HEK293 (cell line): ENCODE measurements around the gene HEATR5B.
A peak's percentile ranks its signal among the peaks of the same experiment; 100 is the strongest.

Experiments
- CTCF ChIA-PET: fragments of 350-600 bp; formaldehyde crosslinking; extraction: SDS; loops from one replicate; lab custom pipeline; 2021; ENCODE audit warnings: antibody characterized with exemption; lab: Yijun Ruan, JAX
- POLR2A ChIA-PET: fragments of 300-600 bp; formaldehyde crosslinking; extraction: SDS; loops from one replicate; lab custom pipeline; 2020; ENCODE audit warnings: antibody characterized with exemption, inconsistent platforms; lab: Yijun Ruan, JAX
- H3K27ac ChIP-seq: fragments of 200-500 bp; sonication (Bioruptor generic); 2 replicates; pipeline ENCODE4 v1.5.1; 2014; ENCODE audit warnings: low read depth, low read length, control low read depth, inconsistent platforms; ENCODE audit errors: extremely low read depth
- H3K36me3 ChIP-seq, 2 experiments: fragments of 200-500 bp in 1 of 2; sonication (Bioruptor generic) in 1 of 2; 1 replicate in 1 of 2; 2 replicates in 1 of 2; pipeline ENCODE4 v1.5.1; 2014 to 2017; ENCODE audit warnings: inconsistent platforms in 2 of 2, low read length in 2 of 2; ENCODE audit not compliant: control insufficient read depth in 2 of 2, insufficient read depth in 1 of 2
- H3K4me1 ChIP-seq: fragments of 200-500 bp; sonication (Bioruptor generic); 2 replicates; pipeline ENCODE4 v1.5.1; 2014; ENCODE audit warnings: mild to moderate bottlenecking, low read length, inconsistent platforms; ENCODE audit not compliant: control insufficient read depth, insufficient read depth
- H3K4me3 ChIP-seq: 2 replicates; pipeline ENCODE4 v1.5.1; 2011; ENCODE audit warnings: low read depth, mild to moderate bottlenecking, control low read depth, low read length, moderate library complexity
- H3K9me3 ChIP-seq: fragments of 200-500 bp; sonication (Bioruptor generic); 2 replicates; pipeline ENCODE4 v1.5.1; 2014; ENCODE audit warnings: low read depth, low read length, inconsistent platforms; ENCODE audit not compliant: control insufficient read depth, insufficient read depth
- CTCF ChIP-seq: fragments of 450-650 bp; formaldehyde crosslinking; IDR thresholded peaks from 2 replicates; pipeline ENCODE4 v1.5.1; 2016; ENCODE audit warnings: missing biosample characterization, missing genetic modification characterization
- EGR2 ChIP-seq: fragments of 450-650 bp; formaldehyde crosslinking; IDR thresholded peaks from 2 replicates; pipeline ENCODE4 v1.5.1; 2016; ENCODE audit warnings: low read depth, missing biosample characterization, missing genetic modification characterization
- HOXA7 ChIP-seq: sonication (generic); formaldehyde crosslinking; IDR thresholded peaks from 2 replicates; pipeline ENCODE4 v1.8.1; 2022; ENCODE audit warnings: missing genetic modification reagents, borderline replicate concordance
- SCRT1 ChIP-seq: fragments of 450-650 bp; formaldehyde crosslinking; IDR thresholded peaks from 2 replicates; pipeline ENCODE4 v1.5.1; 2016; ENCODE audit warnings: missing biosample characterization, missing genetic modification characterization, borderline replicate concordance
- TSHZ1 ChIP-seq: fragments of 450-650 bp; formaldehyde crosslinking; IDR thresholded peaks from 2 replicates; pipeline ENCODE4 v1.5.1; 2016; ENCODE audit warnings: missing biosample characterization, missing genetic modification characterization, borderline replicate concordance
- ZBTB20 ChIP-seq: fragments of 450-650 bp; formaldehyde crosslinking; IDR thresholded peaks from 2 replicates; pipeline ENCODE4 v1.5.1; 2016; ENCODE audit warnings: missing biosample characterization, missing genetic modification characterization
- ZFHX2 ChIP-seq: fragments of 450-650 bp; formaldehyde crosslinking; conservative IDR thresholded peaks from 2 replicates; pipeline ENCODE4 v1.5.1; 2016; ENCODE audit warnings: missing biosample characterization, missing genetic modification characterization
- ZIC2 ChIP-seq: fragments of 450-650 bp; formaldehyde crosslinking; IDR thresholded peaks from 2 replicates; pipeline ENCODE4 v1.5.1; 2016; ENCODE audit warnings: missing biosample characterization, missing genetic modification characterization
- ZNF146 ChIP-seq: fragments of 450-650 bp; formaldehyde crosslinking; IDR thresholded peaks from 2 replicates; pipeline ENCODE4 v1.5.1; 2016; ENCODE audit warnings: missing biosample characterization, missing genetic modification characterization
- ZNF19 ChIP-seq: fragments of 450-650 bp; formaldehyde crosslinking; IDR thresholded peaks from 2 replicates; pipeline ENCODE4; 2016; ENCODE audit warnings: missing biosample characterization, missing genetic modification characterization, low read depth
- ZNF274 ChIP-seq, 2 experiments: fragments of 200-500 bp in 1 of 2; fragments of 450-650 bp in 1 of 2; sonication (Bioruptor generic) in 1 of 2; formaldehyde crosslinking in 1 of 2; IDR thresholded peaks; 2 replicates each; pipeline versions ENCODE4 v1.5.1 to v1.6.1; 2014 to 2016; ENCODE audit warnings: borderline replicate concordance in 1 of 2, inconsistent platforms in 1 of 2, low read length in 1 of 2, missing biosample characterization in 1 of 2, missing genetic modification characterization in 1 of 2
- ZNF354C ChIP-seq: fragments of 450-650 bp; formaldehyde crosslinking; IDR thresholded peaks from 2 replicates; pipeline ENCODE4 v1.5.1; 2016; ENCODE audit warnings: missing biosample characterization, missing genetic modification characterization, low read depth, borderline replicate concordance
- ZNF391 ChIP-seq: fragments of 450-650 bp; formaldehyde crosslinking; IDR thresholded peaks from 2 replicates; pipeline ENCODE4 v1.5.1; 2016; ENCODE audit warnings: low read depth, missing biosample characterization, missing genetic modification characterization, borderline replicate concordance
- ZNF394 ChIP-seq: fragments of 450-650 bp; formaldehyde crosslinking; IDR thresholded peaks from 2 replicates; pipeline ENCODE4 v1.5.1; 2016; ENCODE audit warnings: missing biosample characterization, missing genetic modification characterization, mild to moderate bottlenecking, moderate library complexity, borderline replicate concordance
- ZNF423 ChIP-seq: fragments of 450-650 bp; formaldehyde crosslinking; IDR thresholded peaks from 2 replicates; pipeline ENCODE4 v1.5.1; 2016; ENCODE audit warnings: missing biosample characterization, missing genetic modification characterization
- ZNF426 ChIP-seq: fragments of 450-650 bp; formaldehyde crosslinking; IDR thresholded peaks from 2 replicates; pipeline ENCODE4 v1.5.1; 2017; ENCODE audit warnings: missing biosample characterization, missing genetic modification characterization, mild to moderate bottlenecking, inconsistent platforms, moderate library complexity
- ZNF473 ChIP-seq: fragments of 450-650 bp; formaldehyde crosslinking; IDR thresholded peaks from 2 replicates; pipeline ENCODE4 v1.5.1; 2017; ENCODE audit warnings: missing biosample characterization, missing genetic modification characterization
- ZNF555 ChIP-seq: fragments of 450-650 bp; formaldehyde crosslinking; conservative IDR thresholded peaks from 2 replicates; pipeline ENCODE4 v1.5.1; 2017; ENCODE audit warnings: missing biosample characterization, mild to moderate bottlenecking, missing genetic modification characterization, inconsistent platforms
- ZNF561 ChIP-seq: fragments of 450-650 bp; IDR thresholded peaks from 2 replicates; pipeline ENCODE4 v1.5.1; 2018; ENCODE audit warnings: missing biosample characterization, missing genetic modification characterization, borderline replicate concordance
- ZNF580 ChIP-seq: fragments of 450-650 bp; formaldehyde crosslinking; IDR thresholded peaks from 2 replicates; pipeline ENCODE4 v1.5.1; 2016; ENCODE audit warnings: missing biosample characterization, missing genetic modification characterization
- ZNF621 ChIP-seq: fragments of 450-650 bp; formaldehyde crosslinking; IDR thresholded peaks from 2 replicates; pipeline ENCODE4 v1.5.1; 2017; ENCODE audit warnings: missing biosample characterization, missing genetic modification characterization
- ZNF645 ChIP-seq: fragments of 450-650 bp; formaldehyde crosslinking; IDR thresholded peaks from 2 replicates; pipeline ENCODE4; 2016; ENCODE audit warnings: missing biosample characterization, missing genetic modification characterization
- ZNF670 ChIP-seq: fragments of 450-650 bp; formaldehyde crosslinking; IDR thresholded peaks from 2 replicates; pipeline ENCODE4 v1.5.1; 2016; ENCODE audit warnings: missing biosample characterization, missing genetic modification characterization, low read depth
- ZNF707 ChIP-seq: fragments of 450-650 bp; formaldehyde crosslinking; IDR thresholded peaks from 2 replicates; pipeline ENCODE4 v1.5.1; 2016; ENCODE audit warnings: missing biosample characterization, missing genetic modification characterization
- ZNF837 ChIP-seq: fragments of 450-650 bp; formaldehyde crosslinking; IDR thresholded peaks from 2 replicates; pipeline ENCODE4 v1.5.1; 2016; ENCODE audit warnings: missing biosample characterization, missing genetic modification characterization
- ZSCAN30 ChIP-seq: fragments of 450-650 bp; IDR thresholded peaks from 2 replicates; pipeline ENCODE4 v1.5.1; 2018; ENCODE audit warnings: missing biosample characterization, mild to moderate bottlenecking, missing genetic modification characterization, moderate library complexity
- ZSCAN5A ChIP-seq: fragments of 450-650 bp; formaldehyde crosslinking; IDR thresholded peaks from 2 replicates; pipeline ENCODE4 v1.5.1; 2016; ENCODE audit warnings: missing biosample characterization, missing genetic modification characterization
- ZXDB ChIP-seq: fragments of 450-650 bp; formaldehyde crosslinking; IDR thresholded peaks from 2 replicates; pipeline ENCODE4 v1.5.1; 2016; ENCODE audit warnings: missing biosample characterization, missing genetic modification characterization

Gene HEATR5B

GRCh38 chr2:37084797-37085196, 625 bp upstream of the HEATR5B start:
- no peak overlapping the region; the same call in 1 of the 2 replicates for H3K27ac ChIP-seq
- POLR2A ChIA-PET = interaction anchor here (1.0 to 1.4 kb wide), 3 partner anchors 8 to 118 kb away, joined by 4 to 8 read pairs (median 5); partner anchors contain the start of gene STRN
- no peak for TF ChIP-seq ZSCAN30 (tag by site-specific recombination)
- no peak for TF ChIP-seq ZXDB (tag by site-specific recombination)
- peak; percentile 56; the same call in 1 of the 2 replicates for TF ChIP-seq ZFHX2
- no peak for TF ChIP-seq ZNF354C (tag by site-specific recombination)
- TF ChIP-seq SCRT1 (tag by site-specific recombination) = no peak
- TF ChIP-seq ZNF621 (tag by site-specific recombination) = no peak
- TF ChIP-seq ZNF670 (tag by site-specific recombination) = no peak
- TF ChIP-seq ZNF580 = no peak
- TF ChIP-seq EGR2 (tag by site-specific recombination) = 0 out of 2 replicates have a peak, but pooled peaks have one; percentile 16
- TF ChIP-seq ZSCAN5A = no peak
- no peak for TF ChIP-seq ZNF707 (tag by site-specific recombination)
- no peak for TF ChIP-seq ZNF274 (IDR thresholded peaks at IDR 0.05; ENCODE audit: low read length)
- no peak for TF ChIP-seq ZNF274 (tag by site-specific recombination; IDR thresholded peaks at IDR 0.05; ENCODE audit: borderline replicate concordance)
- TF ChIP-seq ZNF837 (tag by site-specific recombination) = no peak
- no peak for TF ChIP-seq ZNF423 (tag by site-specific recombination)
- TF ChIP-seq ZNF426 (tag by site-specific recombination) = no peak
- TF ChIP-seq ZNF394 (tag by site-specific recombination) = no peak
- no peak for TF ChIP-seq HOXA7 (CRISPR knock-in tag)
- peak overlapping the region; percentile 92 for H3K4me3 ChIP-seq
- H3K4me1 ChIP-seq = peaks cover 6% of the 10 kb centered on the region
- H3K9me3 ChIP-seq = no peaks in the 10 kb centered on the region
- CTCF ChIA-PET = interaction anchor here (0.6 kb wide), 1 partner anchor 293 kb away, joined by 3 read pairs; no protein-coding TSS in a partner anchor
- peaks cover 7 to 47% of the 10 kb centered on the region in 2 experiments; a peak in 2 of 3 replicates for H3K36me3 ChIP-seq

GRCh38 chr2:37080689-37081088, 3.5 kb downstream of the HEATR5B start:
- Histone ChIP-seq H3K9me3 (no peaks in the 10 kb centered on the region), H3K4me3 (no peak overlapping the region), H3K36me3 (peaks cover 7 to 50% of the 10 kb centered on the region in 2 experiments), H3K27ac (no peak overlapping the region), H3K4me1 (peaks cover 6% of the 10 kb centered on the region)
- ChIA-PET POLR2A (no interaction called here), CTCF (no interaction called here)
- TF ChIP-seq ZNF391 (no peak), ZNF19 (tag by site-specific recombination) (no peak), ZBTB20 (tag by site-specific recombination) (no peak), ZIC2 (tag by site-specific recombination) (no peak), ZNF555 (tag by site-specific recombination) (no peak), CTCF (tag by site-specific recombination) (no peak), ZNF146 (tag by site-specific recombination) (no peak), ZNF473 (tag by site-specific recombination) (no peak), TSHZ1 (tag by site-specific recombination) (no peak), ZNF645 (tag by site-specific recombination) (no peak), ZNF561 (tag by site-specific recombination) (no peak)
